Prostate gland (tissue), 2 donors: ENCODE data around the gene NSUN5.

ENCODE experiments used
- CTCF ChIP-seq, 4 experiments: fragments of 200-600 bp in 2 of 4; fragments of 450-650 bp in 2 of 4; sonication (generic) in 2 of 4; IDR thresholded peaks; 1 replicate in 3 of 4; 2 replicates in 1 of 4; pipeline ENCODE4 v1.5.1; 2016 to 2019; ENCODE audit warnings: antibody characterized with exemption in 4 of 4, mild to moderate bottlenecking in 2 of 4, moderate library complexity in 2 of 4
- POLR2A ChIP-seq: fragments of 450-650 bp; IDR thresholded peaks from one replicate; pipeline ENCODE4 v1.6.1; 2016; ENCODE audit warnings: antibody characterized with exemption, mild to moderate bottlenecking

- TF ChIP-seq CTCF (IDR thresholded peaks at IDR 0.05): no peak
- no peak for TF ChIP-seq POLR2A
Observed at GRCh38 chr7:73329861-73330581, 21.4 kb upstream of the NSUN5 start.
